ENCODE results near the gene ARRB2. TPM values are rescaled to one million over a fixed set of nuclear protein-coding genes. Genes with fewer than 3 reads are reported as not detected.

ARRB2 gene
- total and polyA plus RNA-seq, 2 of the 13 experiments (the other 11 are each of a cell fraction or from before 2014, with no cell fraction given), result 21.5 to 49.2 TPM

DNA sequence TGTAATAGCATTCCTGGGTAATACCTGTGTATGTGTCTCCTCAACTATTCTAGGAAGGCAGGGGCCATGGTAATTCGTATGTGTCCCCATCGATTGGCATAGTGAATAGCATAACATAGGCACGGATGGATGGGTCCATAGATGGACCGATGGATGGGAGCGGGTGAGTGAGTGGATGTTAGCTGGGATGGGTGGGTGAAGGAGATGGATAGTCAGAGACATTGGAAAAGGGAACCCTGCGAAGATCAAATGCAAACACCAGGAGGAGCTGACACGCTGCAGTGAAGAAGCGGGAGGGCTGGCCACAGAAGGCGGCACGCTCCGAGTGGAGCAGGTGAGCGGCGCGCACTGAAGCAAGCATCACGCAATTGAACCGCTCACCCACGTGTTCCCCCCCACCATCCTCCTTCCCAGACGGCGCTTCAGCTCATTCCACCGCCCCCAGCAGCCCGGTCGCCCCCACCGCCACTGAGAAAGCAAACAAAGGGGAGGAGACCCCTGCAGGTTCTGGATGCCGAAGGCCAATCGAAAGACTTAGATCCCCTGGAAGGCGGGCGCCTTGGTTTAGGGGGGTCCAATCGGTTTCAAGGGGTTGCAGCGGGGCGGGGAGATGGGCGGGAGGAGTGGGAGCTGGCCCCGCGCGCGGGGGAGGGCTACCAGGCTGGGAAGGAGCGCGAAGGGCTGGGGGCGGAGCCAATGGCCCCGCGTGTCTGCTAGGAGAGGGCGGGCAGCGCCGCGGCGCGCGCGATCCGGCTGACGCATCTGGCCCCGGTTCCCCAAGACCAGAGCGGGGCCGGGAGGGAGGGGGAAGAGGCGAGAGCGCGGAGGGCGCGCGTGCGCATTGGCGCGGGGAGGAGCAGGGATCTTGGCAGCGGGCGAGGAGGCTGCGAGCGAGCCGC, at the start of gene ARRB2 (continued):
- TF ChIP-seq PBX2 (CRISPR knock-in tag; IDR thresholded peaks at IDR 0.05), result no peak
- TF ChIP-seq, protein P1, sequence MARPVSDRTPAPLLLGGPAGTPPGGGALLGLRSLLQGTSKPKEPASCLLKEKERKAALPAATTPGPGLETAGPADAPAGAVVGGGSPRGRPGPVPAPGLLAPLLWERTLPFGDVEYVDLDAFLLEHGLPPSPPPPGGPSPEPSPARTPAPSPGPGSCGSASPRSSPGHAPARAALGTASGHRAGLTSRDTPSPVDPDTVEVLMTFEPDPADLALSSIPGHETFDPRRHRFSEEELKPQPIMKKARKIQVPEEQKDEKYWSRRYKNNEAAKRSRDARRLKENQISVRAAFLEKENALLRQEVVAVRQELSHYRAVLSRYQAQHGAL (CRISPR knock-in tag; IDR thresholded peaks at IDR 0.05; ENCODE audit: not compliant biosample characterization), result no peak
- no peak for TF ChIP-seq ZNF205 (CRISPR knock-in tag; IDR thresholded peaks at IDR 0.05)
- TF ChIP-seq ZNF629 (CRISPR knock-in tag; conservative IDR thresholded peaks at IDR 0.05), result no peak
- TF ChIP-seq ZNF720 (CRISPR knock-in tag; IDR thresholded peaks at IDR 0.05), result no peak
- TF ChIP-seq ZNF136 (CRISPR knock-in tag; IDR thresholded peaks at IDR 0.05; ENCODE audit: low read depth), result no peak
- TF ChIP-seq HOXD1 (CRISPR knock-in tag; IDR thresholded peaks at IDR 0.05), result no peak
- TF ChIP-seq CBX1 (IDR thresholded peaks at IDR 0.05; ENCODE audit: low read depth), result no peak
- TF ChIP-seq MAF1 (CRISPR knock-in tag; IDR thresholded peaks at IDR 0.05; ENCODE audit: borderline replicate concordance), result no peak
- TF ChIP-seq PCBP1 (IDR thresholded peaks at IDR 0.05; ENCODE audit: borderline replicate concordance, low read depth, low read length), result 0 out of 2 replicates have a peak, but pooled peaks have one; percentile 42
- TF ChIP-seq, protein P2, sequence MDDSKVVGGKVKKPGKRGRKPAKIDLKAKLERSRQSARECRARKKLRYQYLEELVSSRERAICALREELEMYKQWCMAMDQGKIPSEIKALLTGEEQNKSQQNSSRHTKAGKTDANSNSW (CRISPR knock-in tag; IDR thresholded peaks at IDR 0.05; ENCODE audit: borderline replicate concordance), result no peak
- TF ChIP-seq MED13 (CRISPR knock-in tag; IDR thresholded peaks at IDR 0.05), result no peak
- TF ChIP-seq NCOA5 (CRISPR knock-in tag; IDR thresholded peaks at IDR 0.05), result no peak
- TF ChIP-seq KAT2B (IDR thresholded peaks at IDR 0.05; ENCODE audit: borderline replicate concordance, low read depth, low read length), result no peak
- TF ChIP-seq IKZF4 (CRISPR knock-in tag; IDR thresholded peaks at IDR 0.05; ENCODE audit: borderline replicate concordance, low read depth, not compliant biosample characterization), result peak; percentile 8
- no peak for TF ChIP-seq CAMTA2 (CRISPR knock-in tag; IDR thresholded peaks at IDR 0.05; ENCODE audit: borderline replicate concordance)
- no peak for TF ChIP-seq ZNF329 (CRISPR knock-in tag; IDR thresholded peaks at IDR 0.05; ENCODE audit: low read depth)
- TF ChIP-seq, protein P3, sequence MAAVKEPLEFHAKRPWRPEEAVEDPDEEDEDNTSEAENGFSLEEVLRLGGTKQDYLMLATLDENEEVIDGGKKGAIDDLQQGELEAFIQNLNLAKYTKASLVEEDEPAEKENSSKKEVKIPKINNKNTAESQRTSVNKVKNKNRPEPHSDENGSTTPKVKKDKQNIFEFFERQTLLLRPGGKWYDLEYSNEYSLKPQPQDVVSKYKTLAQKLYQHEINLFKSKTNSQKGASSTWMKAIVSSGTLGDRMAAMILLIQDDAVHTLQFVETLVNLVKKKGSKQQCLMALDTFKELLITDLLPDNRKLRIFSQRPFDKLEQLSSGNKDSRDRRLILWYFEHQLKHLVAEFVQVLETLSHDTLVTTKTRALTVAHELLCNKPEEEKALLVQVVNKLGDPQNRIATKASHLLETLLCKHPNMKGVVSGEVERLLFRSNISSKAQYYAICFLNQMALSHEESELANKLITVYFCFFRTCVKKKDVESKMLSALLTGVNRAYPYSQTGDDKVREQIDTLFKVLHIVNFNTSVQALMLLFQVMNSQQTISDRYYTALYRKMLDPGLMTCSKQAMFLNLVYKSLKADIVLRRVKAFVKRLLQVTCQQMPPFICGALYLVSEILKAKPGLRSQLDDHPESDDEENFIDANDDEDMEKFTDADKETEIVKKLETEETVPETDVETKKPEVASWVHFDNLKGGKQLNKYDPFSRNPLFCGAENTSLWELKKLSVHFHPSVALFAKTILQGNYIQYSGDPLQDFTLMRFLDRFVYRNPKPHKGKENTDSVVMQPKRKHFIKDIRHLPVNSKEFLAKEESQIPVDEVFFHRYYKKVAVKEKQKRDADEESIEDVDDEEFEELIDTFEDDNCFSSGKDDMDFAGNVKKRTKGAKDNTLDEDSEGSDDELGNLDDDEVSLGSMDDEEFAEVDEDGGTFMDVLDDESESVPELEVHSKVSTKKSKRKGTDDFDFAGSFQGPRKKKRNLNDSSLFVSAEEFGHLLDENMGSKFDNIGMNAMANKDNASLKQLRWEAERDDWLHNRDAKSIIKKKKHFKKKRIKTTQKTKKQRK (IDR thresholded peaks at IDR 0.05; ENCODE audit: low read length), result no peak
- TF ChIP-seq ZNF563 (CRISPR knock-in tag; IDR thresholded peaks at IDR 0.05), result no peak; the same call in 1 of the 2 replicates
- TF ChIP-seq MEF2D (CRISPR knock-in tag; IDR thresholded peaks at IDR 0.05), result peak; percentile 25; the same call in 1 of the 2 replicates
- TF ChIP-seq ZBTB37 (CRISPR knock-in tag; IDR thresholded peaks at IDR 0.05), result no peak
- TF ChIP-seq IKZF1 (IDR thresholded peaks at IDR 0.05), result no peak
- peak; percentile 65 for TF ChIP-seq ARNTL (CRISPR knock-in tag; IDR thresholded peaks at IDR 0.05)
- no peak for TF ChIP-seq RFX1 (IDR thresholded peaks at IDR 0.05)

Measured in HepG2 (cell line).